Retinal pigment epithelial cell (primary cell): ENCODE results near the gene GMEB2.
A peak's percentile ranks its signal among the peaks of the same experiment; 100 is the strongest.

Experiments
- DNase-seq: peaks from one replicate; pipeline ENCODE4 v3.0.0-alpha.2; 2010; ENCODE audit warnings: low read depth
- H3K4me3 ChIP-seq: 2 replicates; pipeline ENCODE4 v1.5.1; 2011; ENCODE audit warnings: mild to moderate bottlenecking, low read length, control low read depth, moderate library complexity
- TF ChIP-seq, protein P1 (sequence below): conservative IDR thresholded peaks from 2 replicates; pipeline ENCODE4 v1.5.1; 2011; ENCODE audit warnings: low read depth, low read length, control low read depth, inconsistent platforms

The GMEB2 gene

DNA sequence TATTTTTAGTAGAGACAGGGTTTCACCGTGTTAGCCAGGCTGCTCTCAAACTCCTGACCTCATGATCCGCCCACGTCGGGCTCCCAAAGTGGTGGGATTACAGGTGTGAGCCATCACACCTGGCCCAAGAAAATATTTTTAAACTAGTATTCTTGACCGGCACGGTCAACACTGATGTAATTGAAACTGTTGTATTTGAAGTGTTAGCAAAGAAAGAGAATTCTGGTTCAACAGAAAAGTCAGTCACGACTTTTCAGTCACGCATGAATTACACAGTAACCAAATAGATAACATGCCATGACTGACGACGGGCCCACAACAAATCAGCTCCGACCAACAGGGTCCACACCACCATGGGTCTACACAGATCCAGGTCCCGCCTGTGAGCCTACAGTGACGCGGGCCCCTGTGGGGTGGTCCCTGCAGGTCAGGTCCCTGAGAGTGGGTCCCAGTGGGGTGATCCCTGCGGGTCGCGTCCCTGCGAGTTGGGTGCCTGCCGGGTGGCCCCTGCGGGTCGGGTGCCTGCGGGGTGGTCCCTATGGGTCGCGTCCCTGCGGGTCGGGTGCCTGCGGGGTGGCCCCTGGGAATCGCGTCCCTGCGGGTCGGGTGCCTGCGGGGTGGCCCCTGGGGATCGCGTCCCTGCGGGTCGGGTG lies 1.0 kb downstream of the GMEB2 start:
- peak overlapping the region; percentile 66 for H3K4me3 ChIP-seq
- TF ChIP-seq, protein P1, sequence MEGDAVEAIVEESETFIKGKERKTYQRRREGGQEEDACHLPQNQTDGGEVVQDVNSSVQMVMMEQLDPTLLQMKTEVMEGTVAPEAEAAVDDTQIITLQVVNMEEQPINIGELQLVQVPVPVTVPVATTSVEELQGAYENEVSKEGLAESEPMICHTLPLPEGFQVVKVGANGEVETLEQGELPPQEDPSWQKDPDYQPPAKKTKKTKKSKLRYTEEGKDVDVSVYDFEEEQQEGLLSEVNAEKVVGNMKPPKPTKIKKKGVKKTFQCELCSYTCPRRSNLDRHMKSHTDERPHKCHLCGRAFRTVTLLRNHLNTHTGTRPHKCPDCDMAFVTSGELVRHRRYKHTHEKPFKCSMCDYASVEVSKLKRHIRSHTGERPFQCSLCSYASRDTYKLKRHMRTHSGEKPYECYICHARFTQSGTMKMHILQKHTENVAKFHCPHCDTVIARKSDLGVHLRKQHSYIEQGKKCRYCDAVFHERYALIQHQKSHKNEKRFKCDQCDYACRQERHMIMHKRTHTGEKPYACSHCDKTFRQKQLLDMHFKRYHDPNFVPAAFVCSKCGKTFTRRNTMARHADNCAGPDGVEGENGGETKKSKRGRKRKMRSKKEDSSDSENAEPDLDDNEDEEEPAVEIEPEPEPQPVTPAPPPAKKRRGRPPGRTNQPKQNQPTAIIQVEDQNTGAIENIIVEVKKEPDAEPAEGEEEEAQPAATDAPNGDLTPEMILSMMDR: no peak
- DNase-seq: no peak

DNA sequence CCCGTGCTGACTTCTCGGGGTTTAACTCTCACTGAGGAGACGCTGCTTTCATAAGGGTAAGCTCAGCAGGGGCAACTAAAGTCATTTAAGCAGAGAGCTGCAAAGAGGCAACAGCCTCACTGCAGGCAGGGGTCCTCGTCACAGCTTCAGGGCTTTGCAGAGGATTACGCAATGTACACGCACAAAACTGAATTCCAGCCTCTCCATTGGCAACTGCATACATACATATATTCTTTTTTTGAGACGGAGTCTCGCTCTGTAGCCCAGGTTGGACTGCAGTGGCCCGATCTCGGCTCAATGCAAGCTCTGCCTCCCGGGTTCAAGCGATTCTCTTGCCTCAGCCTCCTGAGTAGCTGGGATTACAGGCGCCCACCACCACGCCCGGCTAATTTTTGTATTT lies 2.4 kb downstream of the GMEB2 start:
- DNase-seq: no peak
- no peak overlapping the region for H3K4me3 ChIP-seq

DNA sequence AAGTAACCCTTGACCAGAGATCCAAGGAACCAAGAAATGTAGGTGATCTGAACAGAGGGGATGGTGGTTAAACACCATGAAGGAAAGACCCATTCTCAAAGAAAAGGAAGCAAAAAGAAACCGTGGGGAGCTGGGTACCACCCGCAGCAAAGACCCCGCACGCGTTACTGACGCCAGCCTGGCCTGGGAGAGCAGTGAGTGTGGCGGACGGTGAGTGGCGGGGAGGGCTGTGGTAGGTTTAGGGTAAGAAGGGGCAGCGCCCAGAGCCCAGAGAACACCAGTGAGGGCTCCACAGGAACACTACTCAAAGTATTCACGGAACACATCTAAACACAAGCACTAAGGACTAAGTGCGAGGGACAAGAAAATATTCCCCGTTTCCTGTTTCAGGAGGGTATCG lies 4.2 kb downstream of the GMEB2 start:
- no peak for DNase-seq
- H3K4me3 ChIP-seq: no peak overlapping the region
- TF ChIP-seq, protein P1: no peak

More for the DNA sequence above, 2.4 kb downstream of the GMEB2 start:
- TF ChIP-seq, protein P1: no peak

DNA sequence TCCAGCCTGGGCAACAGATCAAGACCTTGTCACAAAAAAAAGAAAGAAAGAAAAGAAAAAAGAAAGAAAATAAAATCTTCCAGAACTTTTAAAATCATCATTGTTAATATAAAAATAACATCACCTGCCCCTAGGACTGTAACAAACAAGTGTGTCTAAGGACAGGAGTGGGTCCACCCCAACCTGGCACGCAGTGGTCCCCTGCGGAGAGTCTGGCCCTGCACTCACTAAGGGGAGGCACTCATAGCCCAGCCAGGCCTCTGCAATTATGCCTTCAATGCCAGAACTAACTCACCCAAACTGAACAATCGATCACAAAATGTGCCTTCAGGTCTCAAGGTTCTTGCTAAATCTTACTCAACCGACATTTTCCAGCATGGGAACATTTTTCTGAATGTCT lies 4.8 kb downstream of the GMEB2 start:
- no peak overlapping the region for H3K4me3 ChIP-seq
- no peak for DNase-seq
- TF ChIP-seq, protein P1: no peak

DNA sequence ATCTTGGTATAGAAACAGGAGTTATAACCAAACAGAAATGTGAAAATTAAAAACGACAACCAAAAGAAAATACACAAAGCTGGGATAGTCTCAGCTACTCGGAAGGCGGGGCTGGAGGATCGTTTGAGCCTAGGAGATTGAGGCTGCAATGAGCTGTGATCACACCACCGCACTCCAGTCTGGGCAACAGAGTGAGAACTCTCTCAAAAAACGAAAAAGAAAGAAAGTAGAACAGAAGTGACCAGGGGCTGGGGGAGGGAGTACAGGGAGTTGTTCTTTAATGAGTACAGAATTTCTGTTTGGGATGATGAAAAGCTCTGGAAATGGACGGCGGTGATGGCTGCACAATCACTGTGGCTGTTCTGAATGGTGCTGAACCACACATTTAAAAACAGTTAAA lies 5.9 kb downstream of the GMEB2 start:
- no peak overlapping the region for H3K4me3 ChIP-seq
- no peak for DNase-seq
- TF ChIP-seq, protein P1: no peak

DNA sequence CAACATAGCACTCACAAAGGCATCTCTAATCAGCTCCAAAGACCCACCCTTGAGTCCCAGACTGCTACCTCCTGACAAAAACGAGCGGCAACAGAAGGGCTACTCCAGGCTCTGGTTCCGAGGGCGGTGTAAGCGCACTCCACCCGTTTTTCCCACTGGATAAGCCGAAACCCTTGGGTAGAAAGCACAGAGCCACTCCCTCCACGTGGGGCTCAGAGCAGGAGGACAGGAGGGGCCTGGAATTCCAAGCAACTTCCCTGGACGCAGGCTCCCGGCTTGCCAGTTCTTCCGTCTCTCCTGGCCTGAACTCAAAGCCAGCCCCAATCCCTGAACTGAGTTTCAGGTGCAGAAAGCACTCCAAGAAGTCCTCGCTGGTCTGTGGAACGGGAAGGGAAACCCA lies 7.4 kb downstream of the GMEB2 start:
- H3K4me3 ChIP-seq: no peak overlapping the region
- no peak for DNase-seq
- TF ChIP-seq, protein P1: no peak

DNA sequence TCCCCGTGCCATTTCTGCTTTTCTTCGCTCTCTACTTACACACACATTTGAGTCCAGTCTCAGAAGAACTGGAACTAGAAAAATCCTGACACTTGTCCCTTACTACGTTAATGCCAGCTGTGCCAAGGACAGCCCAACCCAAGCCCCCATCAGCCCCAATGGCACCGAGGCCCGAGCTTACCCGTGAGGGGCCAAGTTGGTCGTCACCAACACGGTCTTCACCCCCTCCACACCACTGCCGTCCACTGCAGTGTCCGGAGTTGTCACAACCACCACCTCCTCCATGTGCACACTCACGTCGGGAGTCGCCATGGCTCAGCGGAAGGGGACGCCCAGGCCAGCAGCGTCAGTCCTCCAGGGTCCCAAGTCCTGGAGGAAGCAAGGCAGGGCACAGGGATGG lies 7.8 kb downstream of the GMEB2 start:
- TF ChIP-seq, protein P1: no peak
- no peak for DNase-seq
- no peak overlapping the region for H3K4me3 ChIP-seq
